ENCODE measurements around the gene EXTL2. TPM values are rescaled to one million over a fixed set of nuclear protein-coding genes. Genes with fewer than 3 reads are reported as not detected.

Gene EXTL2
- total RNA-seq, 1 experiment from 2014 or later = 21.1 TPM

- BruUV-seq (replicated peaks) = no TSS peak
- TF ChIP-seq EZH2 (IDR thresholded peaks at IDR 0.05) (no peak), ZFX (IDR thresholded peaks at IDR 0.05) (no peak), CTCF (IDR thresholded peaks at IDR 0.05 in 2 of 3, conservative IDR thresholded peaks at IDR 0.05 in 1 of 3; ENCODE audit: borderline replicate concordance in 1 of 3, insufficient read depth in 1 of 3, low read depth in 2 of 3, low read length in 2 of 3) (no peak), FOSL1 (IDR thresholded peaks at IDR 0.05; ENCODE audit: low read depth) (no peak), EZH2phosphoT487 (IDR thresholded peaks at IDR 0.05; ENCODE audit: borderline replicate concordance) (no peak), RAD21 (IDR thresholded peaks at IDR 0.05; ENCODE audit: low read depth) (no peak), ZNF274 (IDR thresholded peaks at IDR 0.05; ENCODE audit: low read depth, low read length) (no peak), TCF7L2 (IDR thresholded peaks at IDR 0.05; ENCODE audit: borderline replicate concordance, extremely low read depth, insufficient read depth, insufficient read length) (no peak), SRF (IDR thresholded peaks at IDR 0.05; ENCODE audit: low read depth) (no peak), EGR1 (IDR thresholded peaks at IDR 0.05; ENCODE audit: low read depth) (no peak), POLR2A (IDR thresholded peaks at IDR 0.05; ENCODE audit: borderline replicate concordance, extremely low read depth, insufficient read depth, insufficient read length) (no peak), CBX3 (IDR thresholded peaks at IDR 0.05; ENCODE audit: low read depth) (no peak), CEBPB (IDR thresholded peaks at IDR 0.05; ENCODE audit: low read depth) (no peak), POLR2AphosphoS5 (IDR thresholded peaks at IDR 0.05; ENCODE audit: low read depth, low read length) (no peak), ATF3 (IDR thresholded peaks at IDR 0.05) (no peak), YY1 (IDR thresholded peaks at IDR 0.05; ENCODE audit: extremely low read depth, insufficient replicate concordance, low read depth, low read length) (no peak), REST (IDR thresholded peaks at IDR 0.05; ENCODE audit: low read depth) (no peak), SP1 (IDR thresholded peaks at IDR 0.05; ENCODE audit: low read depth) (no peak), SIN3A (IDR thresholded peaks at IDR 0.05; ENCODE audit: low read depth) (no peak), JUND (IDR thresholded peaks at IDR 0.05) (no peak)
- H3K4me3 ChIP-seq (replicated peaks in 1 of 2; ENCODE audit: low read depth in 1 of 2, low read length in 2 of 2) = no peak overlapping the region
- ChIA-PET POLR2A (interaction anchor here (0.8 kb wide), 1 partner anchor 12 kb away, joined by 3 read pairs; the partner anchor contains the start of gene EXTL2), CTCF (interaction anchor here (2.4 kb wide), 1 partner anchor 14 kb away, joined by 8 read pairs; no protein-coding TSS in a partner anchor), RAD21 (ENCODE audit: low non-redundant PET in 1 of 2, low total read pairs in 2 of 2, uncharacterized antibody in 2 of 2, unreplicated experiment in 2 of 2) (no interaction called here)
- H3K27ac ChIP-seq (ENCODE audit: low read depth, low read length) = no peak overlapping the region
- H2AFZ ChIP-seq (ENCODE audit: low read depth, low read length, poor library complexity, severe bottlenecking) = no peak overlapping the region
- no peaks in the 10 kb centered on the region for H3K36me3 ChIP-seq (ENCODE audit: control insufficient read depth in 1 of 2, insufficient read depth in 2 of 2, low read length in 2 of 2)
- H3K9me3 ChIP-seq (ENCODE audit: control insufficient read depth in 1 of 2, insufficient read depth in 1 of 2, low read depth in 1 of 2, low read length in 2 of 2) = no peaks in the 10 kb centered on the region
- H3K9ac ChIP-seq (ENCODE audit: low read length) = no peak overlapping the region
- H3K27me3 ChIP-seq (ENCODE audit: insufficient read depth, low read length) = no peaks in the 10 kb centered on the region
- ATAC-seq = no peak
- no peaks in the 10 kb centered on the region for H4K20me1 ChIP-seq (ENCODE audit: insufficient read depth)
- no peaks in the 10 kb centered on the region for H3K9me2 ChIP-seq (ENCODE audit: insufficient read depth)
- DNase-seq (ENCODE audit: low read depth, low spot score) = no peak
- no peaks in the 10 kb centered on the region for H3K79me2 ChIP-seq (ENCODE audit: insufficient read depth, low read length)
- intact Hi-C loops (cut with micrococcal nuclease) = no loop called here
- peaks cover 0 to 6% of the 10 kb centered on the region in 2 experiments; a peak in 2 of 4 replicates for H3K4me1 ChIP-seq (ENCODE audit: control insufficient read depth in 1 of 2, insufficient read depth in 2 of 2, low read length in 2 of 2)
- no peak overlapping the region for H3K4me2 ChIP-seq (ENCODE audit: low read length)
Measured at GRCh38 chr1:100882698-100883097, 11.9 kb downstream of the EXTL2 start.
